NCI-H1417 treated with DMSO at 0.1 percent for 48 hours (cell line): Measurements from ENCODE around the gene OR6V1.

Experiments used
- DNase-seq: peaks from one replicate; lab custom pipeline; 2025; lab: John Stamatoyannopoulos, UW

Gene OR6V1, protein sequence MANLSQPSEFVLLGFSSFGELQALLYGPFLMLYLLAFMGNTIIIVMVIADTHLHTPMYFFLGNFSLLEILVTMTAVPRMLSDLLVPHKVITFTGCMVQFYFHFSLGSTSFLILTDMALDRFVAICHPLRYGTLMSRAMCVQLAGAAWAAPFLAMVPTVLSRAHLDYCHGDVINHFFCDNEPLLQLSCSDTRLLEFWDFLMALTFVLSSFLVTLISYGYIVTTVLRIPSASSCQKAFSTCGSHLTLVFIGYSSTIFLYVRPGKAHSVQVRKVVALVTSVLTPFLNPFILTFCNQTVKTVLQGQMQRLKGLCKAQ

GRCh38 chr7:143052041-143052440 lies at the start of gene OR6V1:
OR6V1 (plus strand) TSS chr7:143052341; CDS start chr7:143052341, 0 bp downstream.
- no peak for DNase-seq

GRCh38 chr7:143002898-143003297 lies 49.2 kb upstream of the OR6V1 start:
- no peak for DNase-seq

GRCh38 chr7:143003393-143004051 lies 48.6 kb upstream of the OR6V1 start:
- DNase-seq = no peak

- DNase-seq = no peak
These were observed 46.4 kb upstream of the OR6V1 start for GRCh38 chr7:143005632-143006260.

- DNase-seq = peak; percentile 53
These were observed 43.9 kb upstream of the OR6V1 start for GRCh38 chr7:143008007-143008901.

GRCh38 chr7:143012001-143012400 lies 40.1 kb upstream of the OR6V1 start:
- DNase-seq = no peak

- DNase-seq = no peak
These were observed 39.7 kb upstream of the OR6V1 start for GRCh38 chr7:143012409-143012808.

- DNase-seq = no peak
These were observed 38.7 kb upstream of the OR6V1 start for GRCh38 chr7:143013473-143013872.

- no peak for DNase-seq
These were observed 38.2 kb upstream of the OR6V1 start for GRCh38 chr7:143013893-143014292.

- no peak for DNase-seq
These were observed 37.1 kb upstream of the OR6V1 start for GRCh38 chr7:143015084-143015483.

DNA sequence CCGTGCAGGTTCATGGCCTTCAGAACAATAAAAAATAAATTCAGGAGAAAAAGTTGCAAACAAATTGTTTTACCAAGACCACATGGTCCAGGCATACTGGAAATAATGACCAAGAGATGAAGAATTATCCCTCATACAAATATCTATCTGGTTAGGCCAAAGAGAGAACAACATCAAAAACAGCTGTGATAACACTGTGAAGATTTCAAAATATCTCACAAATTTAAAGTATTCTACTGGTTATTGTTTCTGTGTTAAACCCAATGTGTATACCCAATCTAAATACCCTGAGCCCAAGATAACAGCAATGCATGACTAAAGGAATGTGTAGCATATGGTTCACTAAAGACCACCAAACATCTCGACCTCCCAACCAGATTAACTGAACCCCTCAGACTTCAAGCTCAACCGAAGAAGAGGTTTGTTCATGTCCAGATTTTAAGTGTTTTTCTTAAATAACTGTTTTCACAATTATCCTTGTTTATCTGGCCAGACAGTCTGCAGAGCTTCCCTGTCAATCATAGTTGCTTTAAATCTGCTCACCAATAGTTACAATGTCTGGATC lies 36.1 kb upstream of the OR6V1 start:
- no peak for DNase-seq

DNA sequence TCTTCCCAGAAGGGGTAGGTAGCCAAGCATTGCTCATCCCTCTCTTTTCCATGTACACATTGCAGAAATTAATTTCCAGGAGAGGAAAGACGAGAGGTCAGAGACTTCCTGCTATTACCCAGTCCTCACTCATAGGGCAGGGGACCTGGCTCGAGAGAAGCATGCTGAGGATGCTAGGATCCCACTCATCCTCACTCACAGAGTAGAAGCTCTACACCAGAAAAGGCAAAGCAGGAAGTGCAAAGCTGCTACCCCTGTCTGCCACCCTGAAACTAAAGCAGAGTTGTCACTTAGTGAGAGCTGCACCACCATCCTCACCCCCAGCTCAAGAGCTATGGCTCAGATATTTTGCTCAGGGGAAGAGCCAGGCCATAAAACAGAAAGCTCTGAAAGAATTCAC lies 35.1 kb upstream of the OR6V1 start:
- no peak for DNase-seq

DNA sequence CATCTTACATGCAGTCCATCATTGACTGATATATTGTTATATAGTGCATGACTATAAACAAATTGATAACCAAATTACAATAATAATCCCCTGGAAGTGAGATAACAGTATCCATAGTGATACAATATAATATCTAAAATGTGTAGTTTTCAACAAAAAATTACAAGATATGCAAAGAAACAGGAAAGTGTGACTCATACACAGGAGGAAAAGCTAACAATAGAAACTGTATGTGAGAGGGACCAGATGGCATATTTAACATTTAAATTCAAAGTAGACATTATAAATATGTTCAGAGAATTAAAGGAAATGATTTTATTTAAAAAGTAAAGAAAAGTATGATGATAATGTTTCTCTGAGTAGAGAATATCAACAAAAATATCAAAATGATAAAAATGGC lies 33.2 kb upstream of the OR6V1 start:
- no peak for DNase-seq

- no peak for DNase-seq
These were observed 29.1 kb upstream of the OR6V1 start for GRCh38 chr7:143023047-143023446.

- DNase-seq = no peak
These were observed 26.8 kb upstream of the OR6V1 start for GRCh38 chr7:143025371-143025770.

DNA sequence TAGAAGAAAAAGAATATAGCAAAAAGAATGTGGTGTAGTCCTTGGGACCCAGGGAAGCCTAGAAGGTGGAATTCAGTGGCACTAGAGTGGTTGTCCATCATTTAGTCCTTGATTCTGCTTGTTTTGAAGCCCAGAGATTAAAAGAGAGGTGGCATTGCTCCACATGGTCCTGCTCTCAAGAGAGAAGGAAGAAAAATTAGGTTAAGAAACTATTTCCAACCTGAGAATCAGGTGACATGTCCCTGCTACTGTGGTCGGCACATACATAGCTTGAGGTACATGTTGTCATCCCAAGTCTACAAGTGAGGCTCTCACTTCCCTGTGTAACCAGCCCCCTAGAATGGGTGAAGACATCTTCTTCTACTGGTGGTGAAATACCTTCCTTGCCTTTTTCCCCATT lies 25.1 kb upstream of the OR6V1 start, which contains the start of gene OR9A2:
TSS of gene OR9A2 (minus strand) at position 101 of the 400 bp plus-strand sequence. CDS start at position 101, 0 bp downstream.
- no peak for DNase-seq

- no peak for DNase-seq
These were observed 24.5 kb upstream of the OR6V1 start for GRCh38 chr7:143027683-143028082.

DNA sequence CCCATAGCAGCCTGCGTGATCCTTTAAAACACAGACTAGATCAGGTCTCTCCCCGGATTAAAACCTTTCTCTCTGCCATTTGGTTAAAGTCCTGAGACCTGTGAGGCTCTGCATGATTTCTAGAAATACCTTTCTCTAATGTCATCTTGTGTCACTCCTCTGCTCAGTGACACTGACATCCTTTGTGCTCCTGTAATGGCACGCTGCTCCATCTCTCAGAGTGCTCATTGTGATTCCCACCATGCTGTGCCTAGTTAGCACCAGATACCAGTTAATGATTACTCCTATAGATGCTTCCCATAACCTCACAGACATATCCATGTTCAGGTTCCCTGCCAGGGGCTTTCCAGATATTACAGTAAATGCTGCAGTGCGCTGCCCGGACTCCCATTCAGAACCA lies 13.5 kb upstream of the OR6V1 start:
- DNase-seq = no peak

DNA sequence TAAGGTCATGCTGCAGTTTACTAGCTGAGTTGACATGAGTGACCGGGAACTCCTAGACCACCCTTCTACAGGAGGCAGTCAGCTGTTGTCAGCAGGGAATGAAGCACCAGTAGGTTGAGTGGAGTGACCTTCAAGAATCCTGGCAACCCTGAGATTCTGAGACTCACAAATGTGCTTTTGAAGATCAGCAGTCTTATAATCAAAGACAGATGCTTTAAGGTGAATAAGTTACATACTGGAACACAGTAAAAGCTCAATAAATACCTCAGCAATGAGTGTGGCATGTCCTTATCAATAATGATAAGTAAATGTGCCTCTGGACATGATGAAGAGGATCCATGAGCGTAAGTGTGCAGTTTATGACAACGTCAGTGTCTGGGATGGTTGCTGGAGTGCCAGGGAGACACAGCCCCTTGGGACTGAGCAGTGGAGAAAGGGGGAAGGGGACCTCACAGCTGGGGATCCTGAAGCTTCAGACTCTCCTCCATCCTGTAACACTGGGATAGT lies 11.9 kb upstream of the OR6V1 start:
- DNase-seq = no peak

- no peak for DNase-seq
These were observed 10.8 kb upstream of the OR6V1 start for GRCh38 chr7:143041346-143041745.

DNA sequence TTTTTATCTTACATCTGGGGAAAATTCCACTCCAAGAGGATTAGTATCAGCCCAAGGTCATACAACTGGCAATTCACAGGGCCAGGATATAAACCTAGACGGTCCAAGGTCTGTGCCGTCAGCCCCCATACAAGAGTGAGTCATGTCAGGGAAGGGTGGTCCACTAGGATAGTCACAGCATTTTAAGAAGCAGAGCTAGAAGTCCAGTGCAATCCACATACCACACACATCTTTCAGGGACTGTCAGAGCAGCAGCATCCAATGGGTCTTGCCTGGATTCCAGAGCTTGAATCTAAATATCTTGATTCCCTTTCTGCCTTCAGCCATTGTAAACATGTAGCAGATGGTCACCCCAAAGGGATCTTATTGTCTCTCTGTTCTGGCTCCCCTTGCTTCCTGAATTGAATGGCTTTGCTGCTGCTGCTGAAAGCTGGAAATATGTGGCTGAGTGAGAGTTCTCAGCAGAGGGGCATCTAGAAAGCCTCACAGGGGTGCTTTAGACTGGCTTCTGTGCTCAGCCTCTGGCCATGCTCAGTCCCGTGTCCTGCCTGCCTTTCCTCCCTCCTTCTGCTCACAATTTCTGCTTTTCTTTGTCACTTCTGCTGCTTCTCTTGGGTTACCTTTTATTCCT lies 9.9 kb upstream of the OR6V1 start:
- DNase-seq = no peak
